Duodenal mucosa (tissue), 2 donors: ENCODE results near the gene RERE.

Experiments
- H3K27ac ChIP-seq: one replicate; pipeline ENCODE4 v1.7.0; 2013; ENCODE audit warnings: low read depth, low read length
- H3K27me3 ChIP-seq, 2 donors: one replicate each; pipeline ENCODE4 v1.7.0; 2013; ENCODE audit warnings: low read length in 2 of 2, control low read depth in 1 of 2; ENCODE audit not compliant: insufficient read depth in 2 of 2, control insufficient read depth in 1 of 2
- H3K36me3 ChIP-seq, 2 donors: one replicate each; pipeline ENCODE4 v1.7.0; 2013; ENCODE audit warnings: low read length in 2 of 2, control low read depth in 1 of 2; ENCODE audit not compliant: insufficient read depth in 2 of 2, control insufficient read depth in 1 of 2
- H3K4me1 ChIP-seq, 2 donors: one replicate each; pipeline ENCODE4 v1.7.0; 2013; ENCODE audit warnings: low read length in 2 of 2, control low read depth in 1 of 2; ENCODE audit not compliant: insufficient read depth in 2 of 2, control insufficient read depth in 1 of 2
- H3K4me3 ChIP-seq, 2 donors: one replicate each; pipeline ENCODE4 v1.7.0; 2013; ENCODE audit warnings: low read length in 2 of 2, low read depth in 1 of 2
- H3K9ac ChIP-seq, 2 donors: one replicate each; pipeline ENCODE4 v1.7.0; 2013; ENCODE audit warnings: low read length in 2 of 2, low read depth in 1 of 2
- H3K9me3 ChIP-seq, 2 donors: one replicate each; pipeline ENCODE4 v1.7.0; 2013; ENCODE audit warnings: low read length in 2 of 2, control low read depth in 1 of 2; ENCODE audit not compliant: control insufficient read depth in 1 of 2

The RERE gene

GRCh38 chr1:8674912-8675311, 142.5 kb downstream of the RERE start:
- Histone ChIP-seq H3K4me1 (peaks cover 6 to 33% of the 10 kb centered on the region in 2 donors), H3K27ac (no peak overlapping the region), H3K9me3 (no peaks in the 10 kb centered on the region), H3K9ac (no peak overlapping the region), H3K27me3 (no peaks in the 10 kb centered on the region), H3K36me3 (no peaks in the 10 kb centered on the region), H3K4me3 (no peak overlapping the region)

- Histone ChIP-seq H3K36me3 (no peaks in the 10 kb centered on the region), H3K4me1 (peaks cover 3 to 29% of the 10 kb centered on the region in 2 donors), H3K4me3 (no peak overlapping the region), H3K9ac (no peak overlapping the region), H3K9me3 (no peaks in the 10 kb centered on the region), H3K27me3 (no peaks in the 10 kb centered on the region), H3K27ac (no peak overlapping the region)
Measured at GRCh38 chr1:8674481-8674880, 143.0 kb downstream of the RERE start.

- no peaks in the 10 kb centered on the region for H3K27me3 ChIP-seq
- no peaks in the 10 kb centered on the region for H3K36me3 ChIP-seq
- H3K9ac ChIP-seq: no peak overlapping the region
- H3K4me3 ChIP-seq: no peak overlapping the region
- H3K27ac ChIP-seq: no peak overlapping the region
- no peaks in the 10 kb centered on the region for H3K9me3 ChIP-seq
- H3K4me1 ChIP-seq: peaks cover 14 to 32% of the 10 kb centered on the region in 2 donors
Measured at GRCh38 chr1:8671306-8671917, 146.0 kb downstream of the RERE start.

- no peaks in the 10 kb centered on the region for H3K9me3 ChIP-seq
- no peaks in the 10 kb centered on the region for H3K27me3 ChIP-seq
- H3K27ac ChIP-seq: no peak overlapping the region
- no peak overlapping the region for H3K4me3 ChIP-seq
- no peaks in the 10 kb centered on the region for H3K36me3 ChIP-seq
- H3K4me1 ChIP-seq: peaks cover 20 to 42% of the 10 kb centered on the region in 2 donors
- H3K9ac ChIP-seq: no peak overlapping the region
Measured at GRCh38 chr1:8670371-8670818, 147.0 kb downstream of the RERE start.

GRCh38 chr1:8669606-8670335, 147.7 kb downstream of the RERE start:
- no peaks in the 10 kb centered on the region for H3K36me3 ChIP-seq
- H3K4me1 ChIP-seq: peaks cover 23 to 48% of the 10 kb centered on the region in 2 donors
- no peak overlapping the region for H3K27ac ChIP-seq
- H3K9ac ChIP-seq: no peak overlapping the region
- no peak overlapping the region for H3K4me3 ChIP-seq
- no peaks in the 10 kb centered on the region for H3K27me3 ChIP-seq
- no peaks in the 10 kb centered on the region for H3K9me3 ChIP-seq

- no peak overlapping the region for H3K27ac ChIP-seq
- H3K27me3 ChIP-seq: no peaks in the 10 kb centered on the region
- peaks cover 39 to 59% of the 10 kb centered on the region in 2 donors for H3K4me1 ChIP-seq
- H3K9me3 ChIP-seq: no peaks in the 10 kb centered on the region
- no peak overlapping the region for H3K9ac ChIP-seq
- H3K36me3 ChIP-seq: no peaks in the 10 kb centered on the region
- H3K4me3 ChIP-seq: no peak overlapping the region
Measured at GRCh38 chr1:8667869-8668594, 149.4 kb downstream of the RERE start.

GRCh38 chr1:8666389-8667167, 150.9 kb downstream of the RERE start:
- Histone ChIP-seq H3K27me3 (no peaks in the 10 kb centered on the region), H3K4me3 (no peak overlapping the region), H3K27ac (no peak overlapping the region), H3K4me1 (peaks cover 43 to 68% of the 10 kb centered on the region in 2 donors), H3K9ac (no peak overlapping the region), H3K36me3 (no peaks in the 10 kb centered on the region), H3K9me3 (no peaks in the 10 kb centered on the region)

- H3K27me3 ChIP-seq: no peaks in the 10 kb centered on the region
- no peaks in the 10 kb centered on the region for H3K9me3 ChIP-seq
- H3K4me3 ChIP-seq: no peak overlapping the region
- peaks cover 49 to 67% of the 10 kb centered on the region in 2 donors for H3K4me1 ChIP-seq
- H3K36me3 ChIP-seq: no peaks in the 10 kb centered on the region
- H3K9ac ChIP-seq: no peak overlapping the region
- H3K27ac ChIP-seq: no peak overlapping the region
Measured at GRCh38 chr1:8665833-8666232, 151.6 kb downstream of the RERE start.

GRCh38 chr1:8664887-8665286, 152.6 kb downstream of the RERE start:
- H3K4me1 ChIP-seq: peaks cover 55 to 65% of the 10 kb centered on the region in 2 donors

More at GRCh38 chr1:8664887-8665286, 152.6 kb downstream of the RERE start:
- no peak overlapping the region for H3K4me3 ChIP-seq
- H3K9me3 ChIP-seq: no peaks in the 10 kb centered on the region
- no peaks in the 10 kb centered on the region for H3K27me3 ChIP-seq
- H3K27ac ChIP-seq: no peak overlapping the region
- no peak overlapping the region for H3K9ac ChIP-seq
- no peaks in the 10 kb centered on the region for H3K36me3 ChIP-seq
